Esophagus muscularis mucosa (tissue), 4 donors: ENCODE measurements around the gene STK39.

Experiments
- EP300 ChIP-seq: sonication (generic); formaldehyde crosslinking; IDR thresholded peaks from one replicate; pipeline ENCODE4 v1.6.1; 2017; ENCODE audit warnings: antibody characterized with exemption
- POLR2A ChIP-seq: fragments of 450-650 bp; IDR thresholded peaks from one replicate; pipeline ENCODE4 v1.6.1; 2017; ENCODE audit warnings: antibody characterized with exemption, moderate library complexity, mild to moderate bottlenecking, low read depth
- POLR2AphosphoS5 ChIP-seq, 2 donors: sonication (generic); formaldehyde crosslinking; IDR thresholded peaks; one replicate each; pipeline ENCODE4 v1.6.1; 2017; ENCODE audit warnings: antibody characterized with exemption in 2 of 2
- TF ChIP-seq, protein P1 (sequence below), 3 experiments: fragments of 200-600 bp in 2 of 3; fragments of 450-650 bp in 1 of 3; sonication (generic) in 2 of 3; IDR thresholded peaks; one replicate each; pipeline ENCODE4 v1.5.1; 2017 to 2019; ENCODE audit warnings: antibody characterized with exemption in 3 of 3, mild to moderate bottlenecking in 2 of 3, moderate library complexity in 1 of 3

- TF ChIP-seq, protein P1, sequence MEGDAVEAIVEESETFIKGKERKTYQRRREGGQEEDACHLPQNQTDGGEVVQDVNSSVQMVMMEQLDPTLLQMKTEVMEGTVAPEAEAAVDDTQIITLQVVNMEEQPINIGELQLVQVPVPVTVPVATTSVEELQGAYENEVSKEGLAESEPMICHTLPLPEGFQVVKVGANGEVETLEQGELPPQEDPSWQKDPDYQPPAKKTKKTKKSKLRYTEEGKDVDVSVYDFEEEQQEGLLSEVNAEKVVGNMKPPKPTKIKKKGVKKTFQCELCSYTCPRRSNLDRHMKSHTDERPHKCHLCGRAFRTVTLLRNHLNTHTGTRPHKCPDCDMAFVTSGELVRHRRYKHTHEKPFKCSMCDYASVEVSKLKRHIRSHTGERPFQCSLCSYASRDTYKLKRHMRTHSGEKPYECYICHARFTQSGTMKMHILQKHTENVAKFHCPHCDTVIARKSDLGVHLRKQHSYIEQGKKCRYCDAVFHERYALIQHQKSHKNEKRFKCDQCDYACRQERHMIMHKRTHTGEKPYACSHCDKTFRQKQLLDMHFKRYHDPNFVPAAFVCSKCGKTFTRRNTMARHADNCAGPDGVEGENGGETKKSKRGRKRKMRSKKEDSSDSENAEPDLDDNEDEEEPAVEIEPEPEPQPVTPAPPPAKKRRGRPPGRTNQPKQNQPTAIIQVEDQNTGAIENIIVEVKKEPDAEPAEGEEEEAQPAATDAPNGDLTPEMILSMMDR (IDR thresholded peaks at IDR 0.05), result no peak
- no peak for TF ChIP-seq POLR2A
- no peak for TF ChIP-seq EP300
- TF ChIP-seq POLR2AphosphoS5 (IDR thresholded peaks at IDR 0.05), result no peak
Measured at GRCh38 chr2:167963899-167964649, 283.3 kb downstream of the STK39 start.
